T-helper 2 cell treated with Interferon-gamma antibody and Interleukin-4, amounts not matched to agents 5 μg/mL and 100 μg/mL, for 36 hours (primary cell): ENCODE data around the gene TANGO2.
"Not testable (repeated sequence)": the region's sequence is repeated elsewhere in the genome, so short reads cannot be mapped to it uniquely, and the experiment has no call there.

ENCODE experiments used
- DNase-seq: peaks from one replicate; pipeline ENCODE4 v3.0.0; 2021; ENCODE audit warnings: low spot score
- H3K27ac Mint-ChIP-seq: one replicate; pipeline ENCODE4 v1.8.0; 2021; ENCODE audit warnings: mild to moderate bottlenecking, mixed read lengths
- H3K27me3 Mint-ChIP-seq: one replicate; pipeline ENCODE4 v1.8.0; 2021; ENCODE audit warnings: low read depth, mixed read lengths
- H3K36me3 Mint-ChIP-seq: one replicate; pipeline ENCODE4 v1.8.0; 2021; ENCODE audit warnings: low read depth, mixed read lengths
- H3K4me1 Mint-ChIP-seq: one replicate; pipeline ENCODE4 v1.8.0; 2021; ENCODE audit warnings: low read depth, mixed read lengths
- H3K4me3 Mint-ChIP-seq: one replicate; pipeline ENCODE4 v1.8.0; 2022; ENCODE audit warnings: mild to moderate bottlenecking, moderate library complexity, mixed read lengths
- H3K9me3 Mint-ChIP-seq: one replicate; pipeline ENCODE4 v1.8.0; 2021; ENCODE audit warnings: mixed read lengths

TANGO2 gene

DNA sequence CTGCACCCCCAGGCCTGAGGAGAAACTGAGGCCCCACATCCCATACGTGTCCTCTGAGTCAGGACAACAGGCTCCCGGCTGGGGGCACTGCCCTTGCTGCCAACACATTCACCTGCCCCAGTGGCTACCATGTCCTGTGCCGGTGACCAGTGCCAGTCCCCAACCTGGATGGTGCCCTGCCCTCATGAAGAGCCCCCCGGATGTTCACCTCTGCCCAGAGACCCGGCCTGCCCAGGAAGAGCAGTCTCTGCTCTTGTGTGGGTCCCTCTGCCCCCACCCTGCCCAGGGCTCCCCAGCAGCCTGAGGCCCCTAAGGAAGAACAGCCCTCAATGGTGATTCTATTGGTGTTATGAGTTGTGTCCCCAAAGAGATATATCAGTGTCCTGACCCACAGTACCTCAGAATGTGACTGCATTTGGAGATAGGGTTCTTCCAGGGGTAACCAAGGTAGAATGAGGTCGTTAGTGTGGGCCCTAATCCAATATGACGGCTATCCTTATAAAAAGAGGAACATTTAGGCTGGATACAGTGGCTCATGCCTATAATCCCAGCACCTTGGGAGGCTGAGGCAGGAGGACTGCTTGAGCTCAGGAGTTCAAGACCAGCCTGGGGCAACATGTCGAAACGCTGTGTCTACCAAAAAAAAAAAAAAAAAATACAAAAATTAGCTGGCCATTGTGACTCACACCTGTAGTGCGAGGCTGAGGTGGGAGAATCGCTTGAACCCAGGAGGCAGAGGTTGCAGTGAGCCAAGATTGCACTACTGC, 45.9 kb downstream of the TANGO2 start:
- Mint-ChIP-seq H3K27me3 (no peaks in the 10 kb centered on the region), H3K9me3 (no peaks in the 10 kb centered on the region), H3K4me1 (no peaks in the 10 kb centered on the region), H3K36me3 (peaks cover 1% of the 10 kb centered on the region), H3K27ac (no peak overlapping the region), H3K4me3 (no peak overlapping the region)
- no peak for DNase-seq

DNA sequence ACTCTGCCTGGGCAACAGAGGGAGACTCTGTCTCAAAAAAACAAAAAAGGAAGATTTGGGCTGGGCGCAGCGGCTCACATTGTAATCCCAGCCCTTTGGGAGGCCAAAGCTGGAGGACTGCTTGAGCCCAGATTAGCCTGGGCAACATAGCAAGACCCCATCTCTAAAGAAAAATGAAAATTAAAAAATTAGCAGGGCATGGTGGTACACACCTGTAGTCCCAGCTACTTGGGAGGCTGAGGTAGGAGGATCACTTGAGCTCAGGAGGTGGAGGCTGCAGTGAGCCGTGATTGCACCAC, 46.4 kb downstream of the TANGO2 start:
- not testable (repeated sequence) for H3K4me3 Mint-ChIP-seq, DNase-seq, H3K9me3 Mint-ChIP-seq, H3K4me1 Mint-ChIP-seq, H3K36me3 Mint-ChIP-seq, H3K27me3 Mint-ChIP-seq, H3K27ac Mint-ChIP-seq

DNA sequence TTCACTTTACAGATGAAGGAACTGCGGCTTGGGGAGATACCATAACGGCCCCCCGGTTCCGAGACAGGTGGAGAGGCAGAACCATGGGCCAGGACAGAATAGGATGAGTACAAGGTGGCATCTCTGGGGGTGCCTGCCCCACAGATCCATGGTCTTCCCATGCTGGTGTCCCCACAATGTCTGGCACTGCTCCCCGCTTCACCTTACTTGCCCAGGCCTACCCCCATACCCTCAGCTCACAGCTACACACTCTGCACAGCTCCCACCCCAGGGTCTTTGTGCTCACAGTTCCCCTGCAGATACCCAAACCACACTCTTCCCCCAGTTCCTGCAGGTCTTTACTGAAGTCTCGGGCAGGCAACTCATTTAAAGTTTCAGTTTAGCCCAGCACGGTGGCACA, 47.7 kb downstream of the TANGO2 start:
- Mint-ChIP-seq H3K36me3 (no peaks in the 10 kb centered on the region), H3K9me3 (no peaks in the 10 kb centered on the region), H3K4me1 (no peaks in the 10 kb centered on the region), H3K27me3 (no peaks in the 10 kb centered on the region), H3K27ac (no peak overlapping the region), H3K4me3 (no peak overlapping the region)
- DNase-seq: no peak

DNA sequence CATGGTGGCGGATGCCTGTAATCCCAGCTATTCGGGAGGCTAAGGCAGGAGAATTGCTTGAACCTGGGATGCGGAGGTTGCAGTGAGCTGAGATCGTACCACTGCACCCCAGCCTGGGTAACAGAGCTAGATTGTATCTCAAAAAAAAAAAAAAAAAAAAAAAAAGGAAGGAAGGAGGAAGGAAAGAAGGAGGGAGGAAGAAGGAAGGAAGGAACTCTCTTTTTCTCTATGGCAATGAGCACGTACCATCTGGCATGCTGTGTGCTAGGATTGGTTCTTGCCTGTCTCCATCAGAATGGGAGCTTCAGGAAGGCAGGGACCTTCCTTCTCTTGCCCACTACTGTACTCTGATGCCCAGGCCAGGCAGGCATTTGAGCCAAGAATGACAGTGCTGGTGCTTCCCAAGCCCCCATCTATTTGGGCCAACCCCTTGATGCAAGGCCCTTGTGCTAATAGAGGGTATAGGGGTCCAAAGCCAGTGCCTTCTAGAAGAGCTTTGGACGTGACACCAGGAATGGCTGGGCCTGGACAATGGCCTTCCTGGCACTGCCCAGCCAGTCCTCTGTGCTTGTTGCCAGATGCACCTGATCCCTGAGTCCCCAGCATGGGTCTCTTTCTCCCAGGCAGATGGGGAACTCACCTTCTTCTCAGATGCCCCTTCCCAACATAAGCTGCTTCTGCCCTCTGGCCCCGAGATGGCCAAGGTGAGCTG, 48.6 kb downstream of the TANGO2 start:
- Mint-ChIP-seq H3K27ac (no peak overlapping the region), H3K4me3 (no peak overlapping the region), H3K27me3 (no peaks in the 10 kb centered on the region), H3K4me1 (no peaks in the 10 kb centered on the region), H3K9me3 (no peaks in the 10 kb centered on the region), H3K36me3 (no peaks in the 10 kb centered on the region)
- DNase-seq: no peak

DNA sequence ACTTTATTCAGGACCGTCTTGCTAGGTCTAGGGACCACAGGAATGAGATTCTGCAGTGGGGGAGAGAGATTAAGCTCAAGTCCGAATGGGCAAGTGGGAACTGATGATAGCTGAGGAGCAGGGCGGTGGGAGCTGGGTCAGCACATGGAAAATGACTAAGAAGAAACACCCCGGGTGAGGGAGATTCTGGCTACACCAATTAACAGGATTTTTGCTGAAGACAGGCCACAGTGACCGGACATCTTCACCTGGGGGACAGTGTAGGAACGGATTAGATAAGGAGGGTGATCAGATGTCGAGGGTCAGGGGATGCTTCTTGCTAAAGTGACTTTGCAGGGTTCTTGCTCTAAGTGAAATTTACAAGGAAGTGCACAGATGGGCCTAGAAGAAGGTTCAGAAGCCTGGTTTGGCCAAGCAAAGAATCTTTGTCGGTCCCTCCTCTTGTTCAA, 50.6 kb downstream of the TANGO2 start:
- H3K4me3 Mint-ChIP-seq: no peak overlapping the region
- H3K4me1 Mint-ChIP-seq: no peaks in the 10 kb centered on the region
- no peak for DNase-seq
- no peaks in the 10 kb centered on the region for H3K27me3 Mint-ChIP-seq
- H3K9me3 Mint-ChIP-seq: no peaks in the 10 kb centered on the region
- H3K27ac Mint-ChIP-seq: no peak overlapping the region
- no peaks in the 10 kb centered on the region for H3K36me3 Mint-ChIP-seq

DNA sequence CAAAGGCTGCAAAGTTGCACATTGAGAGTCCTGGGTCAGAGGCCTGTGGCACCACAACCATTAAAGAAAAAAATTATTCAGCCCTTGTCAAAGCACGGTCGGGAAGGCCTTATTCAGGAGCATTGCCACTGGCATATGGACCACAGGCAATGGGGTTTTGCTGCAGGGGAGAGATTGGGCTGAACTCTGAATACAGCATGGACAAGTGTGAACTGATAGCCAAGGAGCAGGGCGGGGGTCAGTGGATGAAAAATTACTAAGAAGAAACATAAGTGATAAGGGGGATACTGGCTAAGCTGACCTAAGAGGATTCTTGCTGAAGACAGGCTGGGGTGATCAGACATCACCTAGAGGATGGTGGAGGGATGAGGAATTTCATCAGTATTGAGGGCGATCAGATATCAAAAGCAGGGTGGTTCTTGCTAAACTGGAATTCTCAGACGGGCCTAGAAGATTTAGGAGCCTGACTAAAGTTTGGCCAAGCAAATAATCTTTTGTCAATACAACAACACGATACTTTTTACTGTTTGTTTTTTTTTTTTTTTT, 55.8 kb downstream of the TANGO2 start:
- no peak overlapping the region for H3K27ac Mint-ChIP-seq
- H3K27me3 Mint-ChIP-seq: no peaks in the 10 kb centered on the region
- peaks cover 10% of the 10 kb centered on the region for H3K4me1 Mint-ChIP-seq
- peaks cover 3% of the 10 kb centered on the region for H3K36me3 Mint-ChIP-seq
- no peak for DNase-seq
- no peak overlapping the region for H3K4me3 Mint-ChIP-seq
- H3K9me3 Mint-ChIP-seq: no peaks in the 10 kb centered on the region

DNA sequence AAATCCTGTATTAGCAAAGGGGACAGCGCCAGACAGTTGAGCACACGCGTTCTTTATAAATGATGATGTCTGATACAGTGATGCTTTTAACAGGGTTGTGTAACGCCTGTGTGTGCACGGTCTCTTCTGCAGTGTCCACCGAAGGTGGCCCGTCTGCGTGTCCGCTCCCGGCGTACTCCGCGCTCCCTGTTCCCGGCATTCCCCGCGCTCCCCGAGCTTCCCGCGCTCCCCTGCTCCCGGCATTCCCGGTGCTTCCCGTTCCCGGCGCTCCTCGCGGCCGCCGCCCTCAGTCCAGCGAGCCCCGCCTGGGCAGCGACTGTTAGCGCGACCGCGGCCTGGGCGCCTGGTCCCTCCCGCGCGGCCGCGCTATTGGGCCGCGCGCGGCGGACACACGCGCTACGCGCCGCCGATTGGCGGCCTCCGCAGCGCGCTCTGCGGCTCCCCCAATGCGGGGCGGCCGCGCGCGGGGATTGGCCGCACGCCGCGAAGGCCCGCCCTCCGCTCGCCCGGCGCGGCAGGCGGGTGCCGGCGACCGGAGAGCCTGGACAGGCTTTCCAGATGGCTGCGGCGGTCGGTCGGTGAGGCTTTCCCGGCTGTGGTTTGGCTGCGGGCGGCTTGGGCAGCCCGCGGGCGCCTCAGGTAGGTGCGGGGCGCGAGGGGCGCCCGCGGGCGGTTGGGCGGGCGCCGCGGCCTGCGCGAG, 59.0 kb downstream of the TANGO2 start, which contains the start of gene DGCR8:
DGCR8 (plus strand) TSS at position 497 of the 700 bp plus-strand sequence. CDS start 5,723 bp downstream, outside the sequence.
- peak within 1 kb of the TSS; percentile 89 for H3K4me3 Mint-ChIP-seq
- peaks cover 6% of the 10 kb centered on the region for H3K36me3 Mint-ChIP-seq
- peak; percentile 82 for DNase-seq
- no peaks in the 10 kb centered on the region for H3K9me3 Mint-ChIP-seq
- peaks cover 25% of the 10 kb centered on the region for H3K4me1 Mint-ChIP-seq
- peak within 1 kb of the TSS; percentile 81 for H3K27ac Mint-ChIP-seq
- H3K27me3 Mint-ChIP-seq: no peaks in the 10 kb centered on the region

DNA sequence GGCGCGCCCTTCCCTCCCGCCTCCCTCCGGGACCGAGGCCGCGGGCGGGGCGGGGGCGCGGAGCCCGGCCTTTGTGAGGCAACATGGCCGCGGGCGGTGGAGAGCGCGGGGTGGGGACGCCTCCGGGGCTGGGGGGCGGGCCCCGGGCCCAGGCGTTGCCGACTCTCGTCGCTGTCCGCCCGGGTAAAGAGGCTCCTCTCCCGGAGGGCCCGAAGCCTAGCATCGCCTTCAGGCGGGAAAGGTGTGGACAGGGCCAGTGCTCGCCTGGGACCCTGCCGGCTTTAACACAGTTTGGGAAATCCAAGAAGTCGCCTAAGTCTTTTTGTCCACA, 59.5 kb downstream of the TANGO2 start:
- peak; percentile 76 for DNase-seq
- Mint-ChIP-seq H3K36me3 (peaks cover 10% of the 10 kb centered on the region), H3K27ac (peak overlapping the region; percentile 81), H3K27me3 (no peaks in the 10 kb centered on the region), H3K4me3 (peak overlapping the region; percentile 89), H3K9me3 (no peaks in the 10 kb centered on the region), H3K4me1 (peaks cover 25% of the 10 kb centered on the region)

DNA sequence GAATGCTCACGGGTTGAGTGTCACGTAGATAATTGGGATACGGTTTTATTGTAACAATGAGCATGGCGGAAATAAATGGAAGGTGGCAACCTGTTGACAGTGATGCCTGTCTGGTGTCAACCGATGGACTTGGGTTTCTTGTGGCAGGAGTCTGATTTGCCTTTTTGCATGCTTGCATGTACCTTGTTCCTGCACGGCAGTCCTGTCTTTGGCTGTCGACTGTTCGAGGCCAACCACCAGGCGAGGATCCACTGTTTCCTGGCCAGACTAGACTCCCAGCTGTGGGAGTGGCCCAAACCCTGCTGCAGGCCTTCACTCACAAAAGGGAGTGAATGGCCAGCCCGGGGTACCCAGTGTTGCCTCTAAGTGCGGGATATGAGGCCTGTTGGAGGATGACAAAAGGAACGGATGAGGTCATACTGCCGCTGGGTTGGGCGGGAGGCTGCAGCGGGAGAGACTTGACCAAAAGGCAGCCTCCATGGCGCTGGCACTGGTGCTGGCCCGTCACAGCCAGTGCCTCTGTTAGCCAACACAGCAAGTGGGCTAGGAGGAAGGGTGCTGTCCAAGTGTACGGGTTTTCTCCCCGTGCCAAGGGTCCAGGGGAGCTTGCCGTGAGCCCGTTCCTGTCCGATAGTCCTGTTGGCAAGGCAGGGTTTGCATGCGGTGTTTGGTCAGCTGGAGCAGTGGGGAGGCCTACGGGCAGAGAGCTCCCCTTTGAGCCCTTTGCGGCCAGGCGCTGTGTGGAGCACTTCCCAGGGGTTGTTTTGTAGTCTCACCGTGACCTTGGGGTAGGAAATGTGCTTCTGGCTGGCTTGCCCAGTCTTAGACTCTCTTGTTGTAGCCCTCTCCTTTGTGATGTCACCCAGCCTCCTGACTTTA, 60.1 kb downstream of the TANGO2 start:
- peak overlapping the region; percentile 89 for H3K4me3 Mint-ChIP-seq
- no peaks in the 10 kb centered on the region for H3K9me3 Mint-ChIP-seq
- peaks cover 15% of the 10 kb centered on the region for H3K36me3 Mint-ChIP-seq
- H3K27me3 Mint-ChIP-seq: no peaks in the 10 kb centered on the region
- no peak for DNase-seq
- H3K27ac Mint-ChIP-seq: peak overlapping the region; percentile 81
- peaks cover 25% of the 10 kb centered on the region for H3K4me1 Mint-ChIP-seq

DNA sequence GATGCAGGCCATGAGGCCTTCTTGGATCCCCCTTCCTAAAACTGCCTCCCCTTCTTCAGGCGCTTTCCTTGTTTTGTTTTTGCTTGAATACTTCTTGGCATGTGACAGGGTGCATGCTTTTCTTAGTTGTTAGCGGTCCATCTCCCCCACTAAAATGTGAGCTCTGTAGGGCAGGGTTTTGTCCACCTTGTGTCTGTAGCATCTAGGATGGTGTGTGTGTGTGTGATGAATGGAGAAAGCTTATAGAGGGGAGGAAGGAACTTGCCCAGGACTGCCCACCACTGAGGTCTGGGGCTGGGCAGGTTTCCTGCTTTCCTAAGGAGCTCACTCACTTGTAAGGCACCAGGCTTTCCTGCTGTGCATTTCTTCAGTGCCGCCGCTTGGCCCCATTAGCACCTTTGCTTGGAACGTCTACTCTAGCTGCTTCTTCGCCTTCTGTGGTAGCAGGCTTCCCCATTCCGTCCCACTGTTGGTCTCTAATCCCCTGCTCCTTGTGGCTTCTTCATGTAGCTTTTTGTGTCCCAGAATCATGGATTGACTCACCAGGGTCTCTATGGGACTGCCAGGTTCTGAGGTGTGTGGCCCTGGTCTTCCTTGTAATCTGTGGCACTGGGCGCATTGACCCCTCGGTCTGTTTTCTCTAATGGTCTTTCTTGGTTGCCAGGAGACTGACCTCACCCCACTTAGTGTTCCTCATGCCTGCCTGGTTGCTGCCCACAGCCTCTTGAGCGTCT, 62.4 kb downstream of the TANGO2 start:
- DNase-seq: no peak
- H3K9me3 Mint-ChIP-seq: no peaks in the 10 kb centered on the region
- H3K4me3 Mint-ChIP-seq: peak overlapping the region; percentile 22
- peaks cover 33% of the 10 kb centered on the region for H3K36me3 Mint-ChIP-seq
- H3K27ac Mint-ChIP-seq: peak overlapping the region; percentile 44
- no peaks in the 10 kb centered on the region for H3K27me3 Mint-ChIP-seq
- H3K4me1 Mint-ChIP-seq: peaks cover 25% of the 10 kb centered on the region

DNA sequence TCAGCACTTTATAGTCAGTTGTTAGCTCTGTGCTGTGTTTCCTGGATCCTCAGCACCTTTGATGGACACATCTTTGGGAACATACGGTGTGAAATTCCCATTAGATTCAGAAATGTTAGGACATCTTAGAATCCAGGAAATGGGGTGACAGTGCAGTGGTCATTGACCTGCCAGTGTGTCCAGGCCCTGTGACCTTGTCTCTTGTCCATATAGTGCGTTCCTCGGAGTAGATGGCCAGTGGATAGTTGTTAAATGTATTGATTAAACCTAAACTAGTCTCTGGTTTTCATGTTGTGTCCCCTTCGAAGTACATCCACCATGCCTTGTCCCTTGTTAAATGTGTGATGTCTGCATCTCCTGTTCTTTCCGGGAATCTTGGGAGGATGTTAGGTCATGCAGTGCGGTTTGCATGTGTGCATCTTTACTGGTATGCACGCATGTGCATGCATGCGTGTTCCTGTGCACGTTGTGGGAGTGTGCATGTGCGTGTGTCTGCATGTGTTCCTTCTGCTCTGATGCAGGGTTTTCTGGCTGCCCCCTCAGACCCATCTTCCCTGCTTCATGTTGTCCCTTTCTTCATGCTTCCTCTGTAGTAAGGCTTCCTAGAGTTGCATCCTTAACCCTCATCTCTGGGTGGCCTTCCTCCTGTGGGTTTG, 63.1 kb downstream of the TANGO2 start:
- no peaks in the 10 kb centered on the region for H3K9me3 Mint-ChIP-seq
- H3K4me1 Mint-ChIP-seq: peaks cover 25% of the 10 kb centered on the region

DNA sequence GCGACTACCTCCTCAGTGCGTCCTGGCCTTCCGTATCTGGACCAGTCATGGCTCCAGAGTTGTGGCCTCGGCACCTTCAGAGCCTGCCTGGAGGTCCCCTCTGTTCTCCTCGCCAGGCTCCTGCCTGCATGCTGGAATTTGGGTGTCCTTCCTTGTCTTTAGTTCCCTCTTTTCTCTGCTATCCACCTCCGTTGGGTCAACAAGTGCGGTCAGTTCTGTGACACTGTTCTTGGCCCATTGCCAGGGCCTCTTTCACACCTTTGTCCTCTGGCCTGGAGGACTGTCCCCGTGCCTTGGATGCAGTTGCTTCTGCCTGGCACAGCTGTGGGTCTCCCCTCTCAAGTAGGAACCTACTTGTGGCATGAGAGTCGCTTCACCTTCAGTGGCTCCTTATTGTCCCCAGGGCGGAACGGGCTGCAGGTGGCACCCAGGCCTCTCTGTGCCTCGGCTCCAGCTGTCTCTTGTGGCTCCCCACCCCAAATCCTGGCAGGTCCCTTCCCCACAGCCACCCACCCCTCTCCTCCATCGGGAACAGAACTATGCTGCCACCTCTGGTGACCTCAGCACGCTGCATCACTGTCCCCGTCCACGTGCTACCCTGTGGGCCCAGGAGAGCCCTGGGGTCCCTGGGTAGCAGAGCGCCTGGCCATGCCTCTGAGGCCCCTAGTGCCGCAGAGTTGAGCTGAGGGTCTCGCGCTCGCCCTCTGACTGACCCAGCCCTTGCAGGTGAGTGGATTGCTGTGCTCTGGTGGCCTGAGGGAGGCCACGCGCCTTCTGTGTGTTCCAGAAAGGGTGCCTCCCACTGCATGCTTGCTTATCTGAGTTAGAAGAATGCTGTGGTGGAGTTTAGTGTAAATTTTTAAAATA, 63.9 kb downstream of the TANGO2 start:
- Mint-ChIP-seq H3K27me3 (no peaks in the 10 kb centered on the region), H3K4me1 (peaks cover 25% of the 10 kb centered on the region), H3K9me3 (no peaks in the 10 kb centered on the region), H3K27ac (peak overlapping the region; percentile 31), H3K36me3 (peaks cover 43% of the 10 kb centered on the region), H3K4me3 (no peak overlapping the region)
- no peak for DNase-seq

More for the DNA sequence above, 63.1 kb downstream of the TANGO2 start:
- H3K36me3 Mint-ChIP-seq: peaks cover 37% of the 10 kb centered on the region
- no peak overlapping the region for H3K27ac Mint-ChIP-seq
- DNase-seq: no peak
- no peak overlapping the region for H3K4me3 Mint-ChIP-seq
- no peaks in the 10 kb centered on the region for H3K27me3 Mint-ChIP-seq
